IMR-90 (cell line): Measurements from ENCODE around the gene TCF3.
"Not testable (repeated sequence)": the region's sequence is repeated elsewhere in the genome, so short reads cannot be mapped to it uniquely, and the experiment has no call there.

Source experiments
- CTCF ChIP-seq: conservative IDR thresholded peaks from 2 replicates; pipeline ENCODE4 v1.5.1; 2012; ENCODE audit warnings: mild to moderate bottlenecking, low read depth, low read length, improper control_type of control experiment
- ELK1 ChIP-seq: fragments of 150-350 bp; IDR thresholded peaks from 2 replicates; pipeline ENCODE4 v1.6.1; 2016; ENCODE audit warnings: low read depth, mild to moderate bottlenecking, low read length, moderate library complexity, borderline replicate concordance
- POLR2A ChIP-seq: IDR thresholded peaks from 2 replicates; pipeline ENCODE4 v1.6.1; 2012; ENCODE audit warnings: mild to moderate bottlenecking, low read depth, low read length
- RAD21 ChIP-seq: IDR thresholded peaks from 2 replicates; pipeline ENCODE4 v1.6.1; 2012; ENCODE audit warnings: low read length, improper control_type of control experiment
- USF2 ChIP-seq: fragments of 150-350 bp; IDR thresholded peaks from 2 replicates; pipeline ENCODE4 v1.6.1; 2017; ENCODE audit warnings: mild to moderate bottlenecking, antibody characterized with exemption, low read length, low read depth

- TF ChIP-seq POLR2A, CTCF, ELK1, USF2, RAD21: not testable (repeated sequence)
Observed at GRCh38 chr19:1640893-1641448, 11.4 kb downstream of the TCF3 start.
